ENCODE results near the gene NDE1.

NDE1 gene

GRCh38 chr16:15765880-15766279 is 115.8 kb downstream of the NDE1 start:
- Histone ChIP-seq H3K79me2 (ENCODE audit: insufficient read depth, low read length) (no peaks in the 10 kb centered on the region), H3K36me3 (ENCODE audit: low read length) (no peaks in the 10 kb centered on the region), H3K4me3 (ENCODE audit: insufficient read depth, low read length, poor library complexity, severe bottlenecking) (no peak overlapping the region), H3K9me3 (ENCODE audit: insufficient read depth, low read length) (no peaks in the 10 kb centered on the region), H3K4me2 (ENCODE audit: low read depth, low read length, poor library complexity, severe bottlenecking) (no peak overlapping the region), H3K9ac (ENCODE audit: low read length) (no peak overlapping the region), H3K27ac (ENCODE audit: low read depth, low read length) (no peak overlapping the region), H4K20me1 (ENCODE audit: low read depth, low read length) (no peaks in the 10 kb centered on the region), H3F3A (ENCODE audit: insufficient read depth) (no peaks in the 10 kb centered on the region), H3K9me2 (replicated peaks; ENCODE audit: insufficient read depth, low read length) (no peaks in the 10 kb centered on the region), H3K27me3 (ENCODE audit: low read length) (no peaks in the 10 kb centered on the region), H2AFZ (ENCODE audit: low read depth, low read length, severe bottlenecking) (no peak overlapping the region)
- TF ChIP-seq CTCF (IDR thresholded peaks at IDR 0.05; ENCODE audit: insufficient read depth, low read length, poor library complexity, severe bottlenecking) (peak; percentile 74), EZH2phosphoT487 (conservative IDR thresholded peaks at IDR 0.05; ENCODE audit: low read length) (no peak)

DNA sequence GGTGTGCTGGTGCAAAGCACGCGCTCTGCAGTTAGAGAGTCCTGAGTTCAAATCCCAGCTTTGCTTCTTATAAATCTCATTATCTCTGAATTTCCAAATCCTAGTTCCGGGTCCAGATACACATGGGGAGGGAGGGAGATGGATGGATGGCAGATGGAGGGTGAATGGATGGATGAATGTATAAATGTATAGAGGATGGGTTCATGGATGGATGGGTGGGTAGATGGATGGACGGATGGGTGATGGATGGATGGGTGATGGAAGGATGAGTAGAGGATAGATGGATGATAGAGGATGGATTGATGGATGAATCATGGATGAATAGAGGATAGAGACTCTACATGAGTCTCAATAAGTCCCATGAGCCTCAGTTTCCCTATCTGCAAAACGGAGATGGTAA is 116.9 kb downstream of the NDE1 start:
- no peaks in the 10 kb centered on the region for H3F3A ChIP-seq (ENCODE audit: insufficient read depth)
- no peaks in the 10 kb centered on the region for H3K9me2 ChIP-seq (replicated peaks; ENCODE audit: insufficient read depth, low read length)
- H3K9ac ChIP-seq (ENCODE audit: low read length): no peak overlapping the region
- H3K79me2 ChIP-seq (ENCODE audit: insufficient read depth, low read length): no peaks in the 10 kb centered on the region
- H4K20me1 ChIP-seq (ENCODE audit: low read depth, low read length): no peaks in the 10 kb centered on the region
- H3K36me3 ChIP-seq (ENCODE audit: low read length): no peaks in the 10 kb centered on the region
- no peak overlapping the region for H3K4me2 ChIP-seq (ENCODE audit: low read depth, low read length, poor library complexity, severe bottlenecking)
- TF ChIP-seq CTCF (IDR thresholded peaks at IDR 0.05; ENCODE audit: insufficient read depth, low read length, poor library complexity, severe bottlenecking) (no peak), EZH2phosphoT487 (conservative IDR thresholded peaks at IDR 0.05; ENCODE audit: low read length) (no peak)
- H3K4me3 ChIP-seq (ENCODE audit: insufficient read depth, low read length, poor library complexity, severe bottlenecking): no peak overlapping the region
- no peaks in the 10 kb centered on the region for H3K27me3 ChIP-seq (ENCODE audit: low read length)
- H3K27ac ChIP-seq (ENCODE audit: low read depth, low read length): no peak overlapping the region
- H3K9me3 ChIP-seq (ENCODE audit: insufficient read depth, low read length): no peaks in the 10 kb centered on the region
- no peak overlapping the region for H2AFZ ChIP-seq (ENCODE audit: low read depth, low read length, severe bottlenecking)

- Histone ChIP-seq H3K79me2 (ENCODE audit: insufficient read depth, low read length) (no peaks in the 10 kb centered on the region), H2AFZ (ENCODE audit: low read depth, low read length, severe bottlenecking) (no peak overlapping the region), H3K9me3 (ENCODE audit: insufficient read depth, low read length) (no peaks in the 10 kb centered on the region), H4K20me1 (ENCODE audit: low read depth, low read length) (no peaks in the 10 kb centered on the region), H3K9ac (ENCODE audit: low read length) (no peak overlapping the region), H3K4me2 (ENCODE audit: low read depth, low read length, poor library complexity, severe bottlenecking) (no peak overlapping the region), H3K36me3 (ENCODE audit: low read length) (no peaks in the 10 kb centered on the region), H3K4me3 (ENCODE audit: insufficient read depth, low read length, poor library complexity, severe bottlenecking) (no peak overlapping the region), H3K27me3 (ENCODE audit: low read length) (no peaks in the 10 kb centered on the region), H3F3A (ENCODE audit: insufficient read depth) (no peaks in the 10 kb centered on the region), H3K27ac (ENCODE audit: low read depth, low read length) (no peak overlapping the region), H3K9me2 (replicated peaks; ENCODE audit: insufficient read depth, low read length) (no peaks in the 10 kb centered on the region)
- TF ChIP-seq EZH2phosphoT487 (conservative IDR thresholded peaks at IDR 0.05; ENCODE audit: low read length) (no peak), CTCF (IDR thresholded peaks at IDR 0.05; ENCODE audit: insufficient read depth, low read length, poor library complexity, severe bottlenecking) (no peak)
These were observed 118.2 kb downstream of the NDE1 start for GRCh38 chr16:15768201-15768600.
